ENCODE measurements around the gene ZNF394.

DNA sequence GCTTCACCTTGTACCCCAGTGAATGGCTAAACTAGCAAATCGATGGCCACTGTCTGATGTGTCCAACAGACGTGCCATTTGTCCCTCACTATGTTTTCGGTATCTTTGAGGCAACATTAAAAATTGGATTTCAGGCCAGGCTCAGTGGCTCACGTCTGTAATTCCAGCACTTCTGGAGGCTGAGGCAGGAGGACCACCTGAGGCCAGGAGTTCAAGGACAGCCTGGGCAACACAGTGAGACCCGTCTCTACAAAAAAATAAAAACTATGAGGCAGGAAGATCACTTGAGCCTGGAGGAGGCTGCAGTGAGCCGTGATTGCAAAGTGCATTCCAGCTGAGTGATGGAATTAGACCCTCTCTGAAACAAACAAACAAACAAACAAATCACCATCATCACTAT, 43.8 kb upstream of the ZNF394 start:
- TF ChIP-seq, protein P1, sequence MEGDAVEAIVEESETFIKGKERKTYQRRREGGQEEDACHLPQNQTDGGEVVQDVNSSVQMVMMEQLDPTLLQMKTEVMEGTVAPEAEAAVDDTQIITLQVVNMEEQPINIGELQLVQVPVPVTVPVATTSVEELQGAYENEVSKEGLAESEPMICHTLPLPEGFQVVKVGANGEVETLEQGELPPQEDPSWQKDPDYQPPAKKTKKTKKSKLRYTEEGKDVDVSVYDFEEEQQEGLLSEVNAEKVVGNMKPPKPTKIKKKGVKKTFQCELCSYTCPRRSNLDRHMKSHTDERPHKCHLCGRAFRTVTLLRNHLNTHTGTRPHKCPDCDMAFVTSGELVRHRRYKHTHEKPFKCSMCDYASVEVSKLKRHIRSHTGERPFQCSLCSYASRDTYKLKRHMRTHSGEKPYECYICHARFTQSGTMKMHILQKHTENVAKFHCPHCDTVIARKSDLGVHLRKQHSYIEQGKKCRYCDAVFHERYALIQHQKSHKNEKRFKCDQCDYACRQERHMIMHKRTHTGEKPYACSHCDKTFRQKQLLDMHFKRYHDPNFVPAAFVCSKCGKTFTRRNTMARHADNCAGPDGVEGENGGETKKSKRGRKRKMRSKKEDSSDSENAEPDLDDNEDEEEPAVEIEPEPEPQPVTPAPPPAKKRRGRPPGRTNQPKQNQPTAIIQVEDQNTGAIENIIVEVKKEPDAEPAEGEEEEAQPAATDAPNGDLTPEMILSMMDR (IDR thresholded peaks at IDR 0.05), result no peak
- TF ChIP-seq EZH2 (IDR thresholded peaks at IDR 0.05), result no peak
